Measurements from ENCODE around the gene STAT5A. TPM values are rescaled to one million over a fixed set of nuclear protein-coding genes. Genes with fewer than 3 reads are reported as not detected.

The STAT5A gene
- total and polyA plus RNA-seq, 11 donors = 4.9 to 44.0 (median 15.6) TPM

DNA sequence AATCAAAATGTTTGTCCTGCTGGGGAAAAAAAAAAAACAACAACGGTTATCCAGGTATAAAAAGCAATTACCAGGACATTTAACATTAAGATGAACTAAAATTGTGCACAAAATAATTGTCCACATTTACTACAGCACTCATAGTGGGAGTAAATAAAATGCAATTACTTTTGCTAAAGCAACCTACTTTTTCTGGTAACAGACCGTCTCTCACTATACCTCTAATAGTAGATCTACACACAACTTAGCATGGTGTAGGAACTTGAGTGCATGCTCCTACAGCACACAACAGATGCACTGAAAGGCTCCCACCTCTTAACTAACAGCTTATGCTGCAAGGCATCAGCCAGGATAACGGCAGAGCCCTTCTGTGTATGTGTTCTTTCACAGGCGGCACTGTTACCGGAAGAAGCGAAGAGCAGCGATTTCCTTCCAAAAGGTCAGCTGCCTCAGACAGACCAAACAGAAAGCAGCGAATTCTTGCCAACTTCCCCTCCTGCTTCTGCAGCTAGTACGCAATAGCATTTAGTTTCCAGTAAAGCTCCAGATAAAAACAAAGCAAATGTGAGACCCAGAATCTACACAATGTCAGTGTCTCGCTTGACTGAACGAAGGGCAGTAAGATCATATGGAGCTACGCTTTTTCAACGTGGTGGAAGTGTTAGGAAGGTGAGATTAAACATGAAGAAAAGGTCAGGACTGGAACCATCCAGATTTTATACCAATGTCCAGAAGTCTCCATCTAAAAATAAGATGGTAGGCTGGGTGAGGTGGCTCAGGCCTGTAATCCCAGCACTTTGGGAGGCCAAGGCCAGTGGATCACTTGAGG is 39.7 kb upstream of the STAT5A start:
- peak overlapping the region; percentile 85 to 99 (median 92) for H3K27ac ChIP-seq
- H3K9me3 ChIP-seq = no peaks in the 10 kb centered on the region
- peak in 1 of 2 donors; percentile 62 for TF ChIP-seq POLR2A (IDR thresholded peaks at IDR 0.05)
- TF ChIP-seq, protein P1, sequence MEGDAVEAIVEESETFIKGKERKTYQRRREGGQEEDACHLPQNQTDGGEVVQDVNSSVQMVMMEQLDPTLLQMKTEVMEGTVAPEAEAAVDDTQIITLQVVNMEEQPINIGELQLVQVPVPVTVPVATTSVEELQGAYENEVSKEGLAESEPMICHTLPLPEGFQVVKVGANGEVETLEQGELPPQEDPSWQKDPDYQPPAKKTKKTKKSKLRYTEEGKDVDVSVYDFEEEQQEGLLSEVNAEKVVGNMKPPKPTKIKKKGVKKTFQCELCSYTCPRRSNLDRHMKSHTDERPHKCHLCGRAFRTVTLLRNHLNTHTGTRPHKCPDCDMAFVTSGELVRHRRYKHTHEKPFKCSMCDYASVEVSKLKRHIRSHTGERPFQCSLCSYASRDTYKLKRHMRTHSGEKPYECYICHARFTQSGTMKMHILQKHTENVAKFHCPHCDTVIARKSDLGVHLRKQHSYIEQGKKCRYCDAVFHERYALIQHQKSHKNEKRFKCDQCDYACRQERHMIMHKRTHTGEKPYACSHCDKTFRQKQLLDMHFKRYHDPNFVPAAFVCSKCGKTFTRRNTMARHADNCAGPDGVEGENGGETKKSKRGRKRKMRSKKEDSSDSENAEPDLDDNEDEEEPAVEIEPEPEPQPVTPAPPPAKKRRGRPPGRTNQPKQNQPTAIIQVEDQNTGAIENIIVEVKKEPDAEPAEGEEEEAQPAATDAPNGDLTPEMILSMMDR (IDR thresholded peaks at IDR 0.05) = no peak
- ATAC-seq = peak; percentile 95 to 99 (median 97)
- intact Hi-C loops (cut with DNase I) = no loop called here
- H3K4me1 ChIP-seq = peaks cover 3 to 79% (median 35%) of the 10 kb centered on the region in 12 donors
- peak; percentile 64 to 90 (median 88) for DNase-seq
- no peaks in the 10 kb centered on the region for H3K36me3 ChIP-seq
- peak overlapping the region in 10 of 12 donors; percentile 21 to 53 (median 45) for H3K4me3 ChIP-seq
- WGBS, 4 donors = 16 to 22% (median 18%) methylated on average over 13 of the region's 13 CpGs
- no peaks in the 10 kb centered on the region for H3K27me3 ChIP-seq

DNA sequence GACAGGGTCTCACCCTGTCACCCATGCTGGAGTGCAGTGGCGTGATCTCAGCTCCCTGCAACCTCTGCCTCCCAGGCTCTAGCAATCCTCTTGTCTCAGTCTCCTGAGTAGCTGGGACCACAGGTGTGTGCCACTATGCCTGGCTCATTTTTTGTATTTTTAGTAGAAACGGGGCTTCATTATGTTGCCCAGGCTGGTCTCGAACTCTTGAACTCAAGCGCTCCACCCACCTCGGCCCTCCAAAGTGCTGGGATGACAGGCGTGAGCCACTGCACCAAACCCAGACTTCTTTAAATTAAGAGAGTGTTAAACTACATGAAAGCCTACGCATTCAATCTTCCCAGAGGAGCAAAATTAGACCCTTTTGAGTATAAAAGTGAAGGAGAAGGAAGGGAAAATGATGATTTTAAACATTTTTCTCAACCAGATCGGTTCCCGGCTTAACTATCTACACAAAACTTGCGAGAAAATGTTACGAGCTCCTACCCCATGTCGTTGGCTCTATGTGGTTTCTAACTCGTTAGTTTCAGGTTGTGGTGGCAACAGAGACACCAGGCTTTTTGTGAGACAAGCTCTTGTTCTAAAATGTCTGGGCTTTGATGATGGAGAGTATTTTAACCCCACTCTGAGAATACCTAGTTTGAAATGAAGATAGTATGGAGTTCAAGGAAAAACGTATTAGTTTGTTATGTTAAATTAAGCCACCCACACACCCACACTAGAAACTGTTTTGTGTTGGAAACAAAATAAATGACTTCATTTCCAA is 38.4 kb upstream of the STAT5A start:
- intact Hi-C loops (cut with DNase I) = no loop called here
- no peaks in the 10 kb centered on the region for H3K9me3 ChIP-seq
- WGBS, 4 donors = 88 to 92% (median 89%) methylated on average over 14 of the region's 14 CpGs
- H3K4me1 ChIP-seq = peaks cover 3 to 90% (median 35%) of the 10 kb centered on the region in 12 donors
- no peaks in the 10 kb centered on the region for H3K36me3 ChIP-seq
- no peak for TF ChIP-seq POLR2A (IDR thresholded peaks at IDR 0.05)
- TF ChIP-seq, protein P1 (IDR thresholded peaks at IDR 0.05) = no peak
- H3K27ac ChIP-seq = peak overlapping the region; percentile 85 to 99 (median 92)
- H3K4me3 ChIP-seq = no peak overlapping the region
- ATAC-seq (no peak), DNase-seq (no peak)
- no peaks in the 10 kb centered on the region for H3K27me3 ChIP-seq

DNA sequence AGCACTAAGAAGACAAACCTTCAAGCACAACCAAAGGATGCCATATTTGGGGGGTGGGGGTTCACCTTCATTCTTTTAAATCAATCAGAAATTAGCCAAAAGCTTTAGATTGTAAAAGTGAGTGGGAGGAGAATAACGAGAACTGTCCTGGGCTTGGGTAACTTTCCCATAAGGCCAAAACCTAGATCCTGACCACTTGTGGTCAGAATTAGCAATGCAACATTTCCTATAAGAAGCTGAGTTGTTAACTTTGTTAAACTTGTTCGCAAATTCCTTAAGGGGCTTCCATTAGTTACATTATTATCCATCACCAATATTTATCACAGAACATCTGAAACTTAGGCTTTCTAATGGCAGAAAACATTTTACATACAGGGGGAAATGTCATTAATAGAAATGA is 37.2 kb upstream of the STAT5A start:
- Histone ChIP-seq H3K27me3 (no peaks in the 10 kb centered on the region), H3K4me1 (peaks cover 3 to 86% (median 35%) of the 10 kb centered on the region in 12 donors), H3K27ac (peak overlapping the region in 2 of 12 donors; percentile 8 to 99), H3K36me3 (no peaks in the 10 kb centered on the region), H3K9me3 (no peaks in the 10 kb centered on the region), H3K4me3 (no peak overlapping the region)
- 66 to 70% (median 66%) methylated on average over 2 of the region's 2 CpGs for WGBS, 4 donors
- ATAC-seq (no peak), DNase-seq (no peak)
- intact Hi-C loops (cut with DNase I) = no loop called here
- no peak for TF ChIP-seq POLR2A (IDR thresholded peaks at IDR 0.05)
- TF ChIP-seq, protein P1 (IDR thresholded peaks at IDR 0.05) = peak in 5 of 12 donors; percentile 15 to 38 (median 25)

Data from heart left ventricle (tissue), 16 donors.